Naive B cell (primary cell): ENCODE results near the gene YES1. TPM values are rescaled to one million over a fixed set of nuclear protein-coding genes. Genes with fewer than 3 reads are reported as not detected.
A peak's percentile ranks its signal among the peaks of the same experiment; 100 is the strongest.
"Not testable (repeated sequence)": the region's sequence is repeated elsewhere in the genome, so short reads cannot be mapped to it uniquely, and the experiment has no call there.

Experiments used
- ATAC-seq, 2 donors: fragments of 150-1000 bp; cut with Tn5 transposase; 2 replicates each; pipeline ENCODE4 v1.10.0; 2021; ENCODE audit warnings: low read depth in 2 of 2, mild to moderate bottlenecking in 2 of 2, moderate library complexity in 2 of 2
- DNase-seq: peaks from one replicate; pipeline ENCODE4 v3.0.0; 2022
- H3K27ac Mint-ChIP-seq, 6 donors: one replicate each; pipeline ENCODE4 v1.8.0; 2020 to 2022; ENCODE audit warnings: mild to moderate bottlenecking in 6 of 6, mixed read lengths in 6 of 6, moderate library complexity in 5 of 6, inconsistent platforms in 2 of 6
- H3K27me3 Mint-ChIP-seq, 3 donors: one replicate each; pipeline ENCODE4 v1.8.0; 2021 to 2022; ENCODE audit warnings: mixed read lengths in 3 of 3, mild to moderate bottlenecking in 1 of 3
- H3K36me3 Mint-ChIP-seq, 2 donors: one replicate each; pipeline ENCODE4 v1.8.0; 2020 to 2022; ENCODE audit warnings: mixed read lengths in 2 of 2, inconsistent platforms in 1 of 2, mild to moderate bottlenecking in 1 of 2
- H3K4me1 Mint-ChIP-seq, 3 donors: one replicate each; pipeline ENCODE4 v1.8.0; 2020 to 2022; ENCODE audit warnings: mixed read lengths in 3 of 3, inconsistent platforms in 1 of 3, mild to moderate bottlenecking in 1 of 3, moderate library complexity in 1 of 3
- H3K4me3 Mint-ChIP-seq, 8 donors: one replicate each; pipeline ENCODE4 v1.8.0; 2020 to 2022; ENCODE audit warnings: mild to moderate bottlenecking in 8 of 8, mixed read lengths in 8 of 8, moderate library complexity in 8 of 8, inconsistent platforms in 2 of 8
- H3K9me3 Mint-ChIP-seq, 7 donors: one replicate each; pipeline ENCODE4 v1.8.0; 2020 to 2022; ENCODE audit warnings: mixed read lengths in 7 of 7, mild to moderate bottlenecking in 5 of 7, inconsistent platforms in 2 of 7, moderate library complexity in 1 of 7
- polyA plus RNA-seq, 6 donors: library from polyadenylated mRNA; unstranded; fragments of 300-500 nt; fragmentation: Illumina TruSeq; gene quantifications; one replicate each; pipeline ENCODE4 v1.2.3, GENCODE V29; 2021; ENCODE audit warnings: low read depth in 6 of 6

YES1 gene
- polyA plus RNA-seq, 6 donors from 2014 or later, result not detected

DNA sequence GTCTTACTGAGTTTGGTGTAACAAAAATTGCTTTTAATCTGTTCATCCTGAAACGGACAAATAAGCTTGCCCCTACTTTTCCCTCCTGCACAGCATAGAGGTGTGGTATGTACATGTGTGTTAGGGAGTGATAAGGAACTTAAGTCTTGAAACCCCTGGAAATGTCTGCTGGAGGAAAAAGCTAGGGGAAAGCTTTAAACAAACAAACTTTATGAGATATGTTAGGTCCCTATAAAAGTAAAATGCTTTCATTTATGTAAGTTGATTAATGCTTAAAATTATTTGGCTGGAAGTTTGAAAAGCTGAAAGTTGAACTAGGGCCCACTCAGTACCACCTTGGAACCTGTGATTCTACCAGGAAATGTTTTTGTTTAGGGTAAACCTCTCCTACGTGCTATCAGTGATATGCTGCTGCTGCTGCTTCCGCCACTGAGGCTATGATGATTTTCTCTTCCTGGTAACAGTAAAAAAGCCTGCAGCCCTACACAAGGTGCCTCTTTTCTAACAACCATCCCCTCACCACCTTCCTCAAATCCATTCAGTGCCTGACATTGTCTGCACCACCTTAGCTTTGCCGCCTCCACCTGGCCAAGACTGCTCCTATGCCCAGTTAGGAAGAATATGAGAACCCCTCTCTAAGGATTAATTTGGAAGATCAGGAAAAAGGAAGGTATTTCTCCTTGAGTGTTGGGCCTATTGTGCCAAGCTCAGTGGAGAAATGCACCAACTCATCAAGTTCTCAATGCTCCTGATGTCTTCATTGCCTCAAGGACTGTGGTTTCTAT, 2.5 kb upstream of the YES1 start:
- H3K4me3 Mint-ChIP-seq, result peak overlapping the region in 1 of 8 donors; percentile 47
- peaks cover 62 to 64% (median 62%) of the 10 kb centered on the region in 3 donors for H3K27me3 Mint-ChIP-seq
- H3K4me1 Mint-ChIP-seq, result peaks cover 16 to 24% (median 19%) of the 10 kb centered on the region in 3 donors
- H3K27ac Mint-ChIP-seq, result no peak overlapping the region
- ATAC-seq (no peak), DNase-seq (no peak)
- peaks cover 4 to 10% of the 10 kb centered on the region in 2 donors for H3K36me3 Mint-ChIP-seq
- peaks cover 3 to 38% (median 18%) of the 10 kb centered on the region in 7 donors for H3K9me3 Mint-ChIP-seq

DNA sequence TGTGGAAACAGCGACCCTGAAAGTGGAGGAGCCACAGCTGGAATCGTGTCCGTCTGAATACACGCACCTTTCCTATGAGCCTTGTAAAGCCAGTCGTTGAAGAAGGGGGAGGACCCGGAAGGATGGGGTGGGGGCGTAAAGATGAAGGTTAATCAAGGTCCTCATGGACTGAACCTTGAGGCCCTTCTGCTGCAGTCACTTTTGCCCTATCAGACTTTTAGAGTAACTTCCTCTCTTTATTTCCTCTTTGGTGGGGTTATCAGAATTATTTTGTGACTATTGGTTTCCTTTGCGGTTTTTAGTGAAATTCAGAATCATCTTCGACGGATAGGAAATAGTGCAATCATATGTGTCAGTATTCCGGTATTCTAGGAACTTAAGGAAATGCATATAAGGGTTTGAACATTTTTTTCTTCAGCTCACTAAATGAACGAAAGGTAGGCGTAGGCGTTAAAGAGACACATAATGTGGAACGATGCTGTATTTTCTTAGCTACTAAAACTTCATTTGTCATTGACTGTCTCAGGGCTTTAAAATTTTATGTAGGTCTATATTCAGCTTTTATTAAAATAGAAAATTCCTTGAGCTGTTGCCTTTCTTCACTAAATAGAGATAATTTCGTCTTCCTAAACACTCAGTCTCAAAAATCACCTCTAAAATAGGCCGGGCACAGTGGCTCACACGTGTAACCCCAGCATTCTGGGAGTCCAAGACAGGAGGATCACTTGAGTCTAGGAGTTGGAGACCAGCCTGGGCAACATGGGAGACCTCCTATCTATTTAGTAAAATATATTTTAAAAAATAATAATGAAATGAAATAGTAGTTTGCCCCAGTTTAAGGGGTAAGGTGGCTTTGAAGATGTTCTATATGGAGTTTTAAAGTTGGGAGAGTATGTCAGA, 1.4 kb upstream of the YES1 start:
- Mint-ChIP-seq H3K4me1 (peaks cover 16 to 24% (median 19%) of the 10 kb centered on the region in 3 donors), H3K4me3 (peak overlapping the region; percentile 41 to 93 (median 78)), H3K36me3 (peaks cover 4 to 10% of the 10 kb centered on the region in 2 donors), H3K9me3 (peaks cover 3 to 49% (median 18%) of the 10 kb centered on the region in 7 donors), H3K27ac (peak overlapping the region in 5 of 6 donors; percentile 11 to 82 (median 78)), H3K27me3 (peaks cover 67 to 70% (median 68%) of the 10 kb centered on the region in 3 donors)
- DNase-seq (peak; percentile 38), ATAC-seq (peak; percentile 75 to 81)

DNA sequence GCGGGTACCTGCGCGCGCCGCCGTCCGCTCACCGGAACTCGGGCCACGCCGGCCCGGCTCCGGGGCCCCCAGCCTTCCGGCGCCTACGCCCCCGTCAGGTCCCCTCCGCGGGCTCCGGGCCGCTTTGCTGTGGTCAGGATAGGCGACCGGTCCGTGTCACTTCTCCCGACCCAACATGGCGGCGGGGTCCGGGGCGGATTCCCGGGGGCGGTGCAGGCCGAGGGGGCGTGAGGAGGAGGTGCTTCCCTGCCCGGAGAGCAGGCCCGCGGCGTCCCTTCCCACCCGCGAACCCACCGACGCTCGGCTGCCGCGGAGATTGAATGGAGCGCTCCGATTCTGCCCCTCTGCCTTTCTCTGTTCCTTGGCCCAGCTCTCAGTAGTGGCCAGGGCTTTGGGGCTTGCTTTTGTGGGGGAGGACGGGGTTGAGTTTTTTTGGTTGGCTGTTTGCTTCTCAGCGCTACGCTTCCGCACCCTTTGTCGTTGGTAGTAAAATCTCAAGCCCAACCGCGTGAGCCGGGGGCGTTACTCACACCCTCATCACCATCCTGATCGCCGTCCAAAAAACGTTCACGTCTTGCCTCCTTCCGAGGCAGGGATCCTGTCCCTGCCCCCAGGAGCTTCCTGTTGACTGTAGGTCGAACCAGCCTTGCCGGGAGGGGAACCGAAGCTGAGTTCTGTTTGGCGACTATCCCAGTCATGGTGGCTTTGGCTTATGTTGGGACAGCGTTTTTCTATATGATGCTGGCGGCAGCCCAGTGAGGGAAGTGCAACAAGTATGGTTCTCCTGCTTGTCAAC, 532 bp upstream of the YES1 start:
- Mint-ChIP-seq H3K36me3 (peaks cover 0 to 10% of the 10 kb centered on the region in 2 donors), H3K4me1 (peaks cover 16 to 24% (median 19%) of the 10 kb centered on the region in 3 donors), H3K27me3 (peaks cover 63 to 70% (median 64%) of the 10 kb centered on the region in 3 donors), H3K27ac (peak overlapping the region in 5 of 6 donors; percentile 30 to 82 (median 57)), H3K9me3 (peaks cover 3 to 51% (median 18%) of the 10 kb centered on the region in 7 donors), H3K4me3 (peak overlapping the region; percentile 41 to 93 (median 78))
- peak; percentile 37 to 39 for ATAC-seq
- DNase-seq, result peak; percentile 4

DNA sequence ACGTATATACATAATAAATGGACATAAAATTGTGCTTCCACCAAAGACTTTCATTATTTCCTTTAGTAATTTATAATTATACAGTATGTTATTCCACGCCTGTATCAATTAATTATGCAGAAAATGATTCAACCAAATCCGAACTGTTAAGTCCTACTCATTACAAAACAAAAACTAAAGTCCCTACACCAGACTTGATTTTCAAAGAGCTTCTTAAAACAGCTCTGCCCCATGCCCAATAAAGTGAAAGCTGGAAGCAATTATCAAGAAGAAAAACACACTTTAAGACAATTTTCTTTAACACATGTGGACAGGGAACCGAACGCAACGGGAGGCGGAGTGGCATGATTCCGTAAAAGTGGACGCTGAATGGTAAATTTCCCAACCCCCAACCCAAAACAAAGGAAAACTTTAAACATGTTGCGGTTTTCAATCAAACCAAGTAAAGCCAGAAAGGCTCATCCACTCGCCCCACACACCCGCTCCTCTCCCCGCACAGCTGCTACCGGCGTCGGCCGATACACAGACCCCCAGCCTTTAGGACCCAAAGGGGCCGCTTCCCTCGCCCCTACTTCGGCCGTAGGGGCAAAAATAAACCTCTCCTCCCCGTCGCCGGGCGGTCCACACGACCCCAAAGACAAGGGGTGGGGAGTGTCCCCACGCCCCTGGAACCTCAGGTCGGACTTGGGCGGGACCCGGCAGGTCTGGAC, 705 bp downstream of the YES1 start:
- ATAC-seq (no peak), DNase-seq (no peak)
- Mint-ChIP-seq H3K36me3 (peaks cover 0 to 10% of the 10 kb centered on the region in 2 donors), H3K27me3 (peaks cover 59 to 69% (median 66%) of the 10 kb centered on the region in 3 donors), H3K4me3 (peak overlapping the region in 7 of 8 donors; percentile 58 to 87 (median 76)), H3K4me1 (peaks cover 16 to 24% (median 19%) of the 10 kb centered on the region in 3 donors), H3K27ac (peak overlapping the region in 1 of 6 donors; percentile 83), H3K9me3 (peaks cover 3 to 51% (median 18%) of the 10 kb centered on the region in 7 donors)

DNA sequence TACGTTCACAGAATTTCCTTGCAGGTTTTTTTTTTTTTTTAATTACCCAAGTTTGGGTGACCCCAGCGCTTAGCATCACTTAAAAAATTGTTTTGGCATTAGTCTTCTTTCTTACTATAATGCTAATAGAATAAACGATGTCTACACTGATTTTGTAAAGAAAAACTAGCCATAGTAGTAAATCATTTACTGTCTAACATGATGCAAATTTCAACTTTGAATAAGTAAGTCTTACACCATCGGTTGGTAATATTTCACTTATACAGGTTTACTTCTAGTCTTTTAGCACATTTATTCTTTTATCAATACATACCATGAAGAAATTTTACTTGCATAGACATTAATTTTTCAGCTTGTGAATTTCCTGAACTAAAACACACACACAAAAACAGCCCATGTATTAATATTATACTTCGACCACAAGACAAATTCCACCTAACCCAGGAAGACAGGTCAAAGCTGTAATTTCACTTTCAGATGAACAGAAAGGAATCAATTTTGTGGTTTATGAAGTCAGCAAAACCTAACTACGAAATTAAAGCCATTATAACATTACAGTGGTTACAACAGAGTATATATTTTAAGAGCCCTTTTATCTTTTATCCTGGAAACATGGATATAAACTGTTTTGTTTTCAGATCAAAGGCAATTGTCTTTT, 1.9 kb downstream of the YES1 start:
- peak overlapping the region in 1 of 8 donors; percentile 25 for H3K4me3 Mint-ChIP-seq
- no peak for DNase-seq
- ATAC-seq, result no peak
- H3K27ac Mint-ChIP-seq, result no peak overlapping the region
- peaks cover 16 to 24% (median 19%) of the 10 kb centered on the region in 3 donors for H3K4me1 Mint-ChIP-seq
- peaks cover 0 to 10% of the 10 kb centered on the region in 2 donors for H3K36me3 Mint-ChIP-seq
- H3K9me3 Mint-ChIP-seq, result peaks cover 3 to 50% (median 18%) of the 10 kb centered on the region in 7 donors
- H3K27me3 Mint-ChIP-seq, result peaks cover 47 to 65% (median 64%) of the 10 kb centered on the region in 3 donors

DNA sequence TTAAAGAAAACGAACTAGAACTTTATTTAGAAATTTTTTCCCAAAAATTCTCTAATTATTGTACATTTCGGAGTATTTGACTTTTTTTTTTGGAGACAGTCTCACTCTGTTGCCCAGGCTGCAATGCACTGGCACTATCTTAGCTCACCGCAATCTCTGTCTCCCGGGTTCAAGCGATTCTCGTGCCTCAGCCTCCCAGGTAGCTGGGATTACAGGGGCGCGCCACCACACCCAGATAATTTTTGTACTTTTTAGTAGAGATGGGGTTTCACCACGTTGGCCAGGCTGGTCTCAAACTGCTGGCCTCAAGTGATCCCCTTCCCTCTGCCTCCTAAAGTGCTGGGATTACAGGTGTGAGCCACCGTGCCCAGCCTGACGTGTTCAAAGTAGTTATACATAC, 2.8 kb downstream of the YES1 start:
- not testable (repeated sequence) for ATAC-seq, H3K27ac Mint-ChIP-seq, H3K4me3 Mint-ChIP-seq, DNase-seq
- Mint-ChIP-seq H3K27me3 (peaks cover 39 to 64% (median 61%) of the 10 kb centered on the region in 3 donors), H3K4me1 (peaks cover 15 to 20% (median 16%) of the 10 kb centered on the region in 3 donors), H3K9me3 (peaks cover 3 to 50% (median 17%) of the 10 kb centered on the region in 7 donors), H3K36me3 (peaks cover 0 to 10% of the 10 kb centered on the region in 2 donors)

DNA sequence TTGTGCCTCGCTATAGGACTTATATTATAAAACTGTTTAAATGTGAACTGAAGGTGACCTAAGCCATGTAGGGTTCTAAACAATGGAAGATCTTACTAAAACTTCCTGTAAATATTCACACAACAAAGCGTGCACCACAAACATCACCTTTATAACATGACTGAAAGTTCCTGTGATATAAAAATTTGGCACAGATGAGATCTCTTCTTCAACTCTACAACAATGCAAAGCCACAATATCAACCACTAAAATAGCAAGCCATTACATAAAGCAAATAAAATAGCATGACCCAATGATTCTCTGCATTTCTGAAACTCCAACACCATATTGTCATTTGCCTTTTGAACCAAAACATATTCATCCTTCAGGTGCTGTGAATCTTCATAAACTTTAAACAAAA, 3.5 kb downstream of the YES1 start:
- peaks cover 3 to 48% (median 17%) of the 10 kb centered on the region in 7 donors for H3K9me3 Mint-ChIP-seq
- peaks cover 39 to 66% (median 62%) of the 10 kb centered on the region in 3 donors for H3K27me3 Mint-ChIP-seq
- DNase-seq, result no peak
- H3K4me3 Mint-ChIP-seq, result no peak overlapping the region
- no peak overlapping the region for H3K27ac Mint-ChIP-seq
- H3K4me1 Mint-ChIP-seq, result peaks cover 15 to 18% (median 16%) of the 10 kb centered on the region in 3 donors
- H3K36me3 Mint-ChIP-seq, result peaks cover 0 to 10% of the 10 kb centered on the region in 2 donors
- no peak for ATAC-seq

DNA sequence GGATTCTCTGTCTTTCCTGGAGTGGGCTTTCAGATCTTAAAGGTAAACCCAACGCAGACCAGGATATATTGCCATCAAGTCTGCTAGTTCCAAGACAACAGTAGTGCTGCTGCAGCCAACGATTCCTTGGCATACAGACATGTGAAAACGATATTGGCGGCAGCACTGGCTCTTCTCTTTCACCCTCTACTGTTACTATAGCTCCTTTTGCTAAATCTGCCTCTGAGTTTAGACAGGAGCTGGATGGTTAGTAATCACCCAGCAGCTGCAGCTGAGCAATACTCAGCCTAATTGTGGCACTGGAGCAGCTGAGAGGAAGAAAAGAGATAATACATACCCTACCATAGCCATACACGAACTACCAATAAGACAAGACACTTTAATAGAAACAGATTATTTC, 4.0 kb downstream of the YES1 start:
- Mint-ChIP-seq H3K4me3 (no peak overlapping the region), H3K4me1 (peaks cover 11 to 14% (median 11%) of the 10 kb centered on the region in 3 donors), H3K27me3 (peaks cover 39 to 70% (median 62%) of the 10 kb centered on the region in 3 donors), H3K9me3 (peaks cover 0 to 44% (median 15%) of the 10 kb centered on the region in 7 donors), H3K27ac (no peak overlapping the region), H3K36me3 (peaks cover 0 to 6% of the 10 kb centered on the region in 2 donors)
- ATAC-seq (no peak), DNase-seq (no peak)

DNA sequence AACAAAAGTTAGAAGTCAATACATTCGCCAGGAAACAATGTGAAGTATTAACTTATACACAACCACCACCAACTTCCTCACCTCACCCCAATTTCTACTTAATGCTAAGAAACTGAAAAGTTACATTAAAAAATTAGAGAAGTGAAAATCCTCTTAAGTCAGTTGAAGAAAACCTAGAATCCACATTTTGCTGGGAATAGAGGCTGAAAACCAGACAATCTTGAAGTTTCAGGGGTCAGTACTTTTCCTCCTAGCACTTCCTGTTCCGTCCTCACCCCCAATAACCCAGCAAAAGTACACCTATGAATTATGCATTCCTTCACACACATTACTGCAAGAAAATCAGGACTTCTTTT, 6.3 kb downstream of the YES1 start:
- ATAC-seq, result no peak
- peaks cover 41 to 64% (median 59%) of the 10 kb centered on the region in 3 donors for H3K27me3 Mint-ChIP-seq
- no peak overlapping the region for H3K27ac Mint-ChIP-seq

DNA sequence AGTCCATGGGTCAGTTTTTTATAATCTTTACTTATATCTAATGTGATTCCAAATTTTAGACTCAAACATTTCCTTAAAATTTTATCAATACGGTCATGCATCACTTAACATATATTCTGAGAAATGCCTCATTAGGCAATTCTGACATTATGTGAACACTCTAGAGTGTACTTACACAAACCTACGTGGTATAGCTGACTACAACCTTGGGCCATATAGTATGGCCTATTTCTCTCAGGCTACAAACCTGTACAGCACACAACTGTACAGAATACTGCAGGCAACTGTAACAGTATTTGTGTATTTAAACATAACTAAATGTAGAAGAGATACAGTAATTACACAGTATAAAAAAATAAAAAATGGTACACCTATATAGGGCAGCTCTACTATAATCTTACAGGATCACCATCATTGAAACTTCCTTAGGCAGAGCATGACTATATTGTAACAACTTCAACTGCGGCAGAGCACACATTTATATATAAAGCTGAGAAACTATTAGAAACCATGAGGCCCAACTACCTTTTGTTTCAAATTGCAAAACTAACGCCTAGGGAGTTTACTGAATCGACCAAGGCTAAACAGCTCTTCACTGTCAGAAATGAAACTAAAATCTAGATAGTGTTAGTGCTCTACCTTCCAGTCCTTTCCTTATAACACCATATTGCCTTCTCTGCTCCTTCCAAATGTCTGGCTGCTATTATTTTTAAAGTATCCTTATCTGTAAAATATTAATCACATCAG, 6.9 kb downstream of the YES1 start:
- peaks cover 41 to 64% (median 59%) of the 10 kb centered on the region in 3 donors for H3K27me3 Mint-ChIP-seq

More for the DNA sequence above, 6.3 kb downstream of the YES1 start:
- Mint-ChIP-seq H3K4me3 (no peak overlapping the region), H3K36me3 (no peaks in the 10 kb centered on the region), H3K9me3 (peaks cover 0 to 30% (median 3%) of the 10 kb centered on the region in 7 donors), H3K4me1 (peaks cover 0 to 1% (median 0%) of the 10 kb centered on the region in 3 donors)
- DNase-seq, result no peak

DNA sequence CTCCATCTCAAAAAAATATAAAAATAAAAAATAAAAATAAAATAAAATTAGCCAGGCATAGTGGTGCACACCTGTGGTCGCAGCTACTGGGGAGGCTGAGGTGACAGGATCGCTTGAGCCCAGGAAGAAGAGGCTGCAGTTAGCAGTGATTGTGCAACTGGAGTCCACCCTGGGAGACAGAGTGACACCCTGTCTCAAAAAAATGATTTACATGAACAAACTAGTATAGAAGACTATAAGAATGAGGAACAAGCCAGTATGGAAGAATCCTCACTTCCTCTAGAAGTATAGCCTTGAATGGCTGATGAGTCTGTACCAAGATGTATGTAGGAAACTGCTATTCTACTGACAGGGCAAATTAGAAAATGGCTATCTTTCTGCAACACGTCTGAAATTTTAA, 10.9 kb downstream of the YES1 start:
- H3K27ac Mint-ChIP-seq, result no peak overlapping the region
- no peak overlapping the region for H3K4me3 Mint-ChIP-seq
- ATAC-seq (no peak), DNase-seq (no peak)
- peaks cover 36 to 47% (median 39%) of the 10 kb centered on the region in 3 donors for H3K27me3 Mint-ChIP-seq
- H3K36me3 Mint-ChIP-seq, result no peaks in the 10 kb centered on the region
- peaks cover 0 to 5% (median 0%) of the 10 kb centered on the region in 7 donors for H3K9me3 Mint-ChIP-seq
- H3K4me1 Mint-ChIP-seq, result no peaks in the 10 kb centered on the region

More for the DNA sequence above, 6.9 kb downstream of the YES1 start:
- no peak for ATAC-seq
- Mint-ChIP-seq H3K27ac (no peak overlapping the region), H3K9me3 (peaks cover 0 to 25% (median 3%) of the 10 kb centered on the region in 7 donors), H3K4me1 (no peaks in the 10 kb centered on the region), H3K36me3 (no peaks in the 10 kb centered on the region), H3K4me3 (no peak overlapping the region)
- DNase-seq, result no peak
